NCI-H146 treated with DMSO at 0.1 percent for 48 hours (cell line): Measurements from ENCODE around the gene ZFP69.
"Not testable (repeated sequence)": the region's sequence is repeated elsewhere in the genome, so short reads cannot be mapped to it uniquely, and the experiment has no call there.

Experiments
- DNase-seq: peaks from one replicate; lab custom pipeline; 2025; ENCODE audit not compliant: unreplicated experiment; lab: John Stamatoyannopoulos, UW

ZFP69 gene

DNA sequence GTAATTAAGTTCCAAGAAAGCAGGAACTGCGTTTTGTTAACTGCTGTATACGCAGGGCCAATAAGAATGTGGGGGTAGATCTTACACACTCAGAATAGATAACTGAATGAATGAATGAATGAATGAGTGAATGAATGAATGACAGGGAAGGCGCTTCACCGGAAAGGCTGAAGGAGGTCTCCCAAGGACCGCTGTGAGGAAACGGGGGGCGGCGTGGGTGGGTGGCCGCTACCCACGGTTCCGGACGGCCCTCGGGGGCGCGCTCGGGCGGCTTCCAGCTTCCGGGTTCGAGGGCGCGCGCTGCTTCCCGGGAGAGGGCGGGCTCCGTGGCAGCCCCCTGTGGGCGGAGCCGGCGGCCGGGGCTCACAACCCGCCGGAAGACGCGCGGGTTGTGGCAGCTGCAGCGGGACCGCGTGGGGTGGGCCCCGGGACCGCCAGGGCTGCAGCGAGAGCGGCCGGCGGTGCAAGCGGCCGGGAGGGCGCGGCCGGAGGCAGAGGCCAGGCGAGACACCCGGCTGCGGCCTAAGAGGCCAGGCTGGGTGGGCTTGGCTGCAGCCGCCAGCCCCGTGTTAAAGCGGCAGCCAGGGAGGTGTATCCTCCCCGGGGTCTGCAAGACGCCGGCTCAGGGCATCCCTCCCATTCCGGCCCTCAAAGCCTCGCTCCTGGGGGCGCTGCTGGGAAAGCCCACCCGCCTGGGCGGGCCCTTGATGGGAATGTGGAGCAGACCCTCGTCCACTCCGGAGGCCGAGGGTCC lies at the start of gene ZFP69:
Gene ZFP69, plus strand, starts transcription at position 367 of the 754 bp plus-strand sequence. CDS start 2,072 bp downstream, outside the sequence.
- peak; percentile 25 for DNase-seq

DNA sequence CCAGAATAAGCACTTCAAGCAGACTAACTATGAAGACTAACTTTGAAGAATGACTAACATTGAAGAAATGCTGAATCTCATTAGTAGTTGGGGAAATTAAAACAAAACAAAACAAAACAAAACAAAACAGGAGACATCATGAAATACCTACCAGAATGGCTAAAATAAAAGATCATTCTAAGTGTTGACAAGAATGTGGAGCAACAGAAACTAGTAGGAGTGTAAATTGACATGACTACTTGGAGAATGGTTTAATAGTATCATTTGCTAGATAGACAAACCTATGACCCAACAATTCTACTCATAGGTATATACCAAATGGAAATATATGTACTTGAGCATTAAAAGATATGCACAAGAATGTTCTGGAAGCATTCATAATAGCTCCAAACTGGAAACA lies 45.7 kb upstream of the ZFP69 start:
- DNase-seq: no peak

DNA sequence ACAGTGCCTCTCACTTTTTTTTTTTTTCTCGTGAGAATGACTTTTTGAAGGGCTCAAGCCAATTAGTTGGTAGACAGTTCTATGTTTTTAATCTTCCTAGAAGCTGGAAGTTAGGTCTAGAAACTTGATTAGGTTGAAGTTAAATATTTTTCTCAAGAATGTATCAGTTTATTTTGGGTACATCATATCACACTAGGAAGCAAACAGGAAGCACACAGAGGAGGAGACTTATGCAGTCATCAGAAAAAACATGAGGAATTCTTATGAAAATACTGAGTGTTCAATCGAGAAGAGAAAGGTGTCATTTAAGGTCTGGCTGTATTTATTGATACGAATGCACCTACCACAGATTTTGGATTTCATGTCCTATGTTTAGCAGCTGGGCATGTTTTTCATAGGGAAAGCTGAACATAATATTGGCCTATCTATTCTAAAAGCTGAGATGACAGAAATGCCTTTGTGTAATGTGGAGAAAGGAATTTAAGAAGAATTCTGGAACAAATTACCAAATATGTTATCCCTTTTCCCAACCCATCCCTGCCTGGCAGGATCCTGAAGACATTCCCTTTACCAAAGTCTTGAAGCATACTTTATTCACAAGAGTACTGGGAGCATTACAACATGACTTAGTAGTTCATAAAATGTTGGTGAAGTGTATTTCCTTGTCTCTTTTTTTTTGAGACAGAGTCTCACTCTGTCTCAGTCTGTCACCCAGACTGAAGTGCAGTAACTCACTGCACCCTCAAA lies 44.3 kb upstream of the ZFP69 start:
- no peak for DNase-seq

DNA sequence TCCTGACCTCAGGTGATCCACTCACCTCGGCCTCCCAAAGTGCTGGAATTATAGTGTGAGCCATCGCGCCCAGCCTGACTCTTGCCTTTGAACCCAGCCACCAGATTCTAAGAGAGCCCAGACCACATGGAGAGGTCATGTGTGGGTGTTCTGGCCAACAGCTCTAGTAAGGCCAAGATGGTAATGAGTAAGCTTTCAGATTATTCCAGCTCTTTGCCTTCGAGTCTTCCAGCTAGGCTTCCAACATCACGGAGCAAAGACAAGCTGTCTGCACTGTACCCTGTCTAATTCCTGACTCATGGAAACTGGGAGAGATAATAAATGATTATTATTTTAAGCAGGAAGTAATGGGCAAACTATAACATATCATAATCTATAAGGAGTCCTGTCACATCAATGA lies 41.6 kb upstream of the ZFP69 start:
- DNase-seq: no peak

DNA sequence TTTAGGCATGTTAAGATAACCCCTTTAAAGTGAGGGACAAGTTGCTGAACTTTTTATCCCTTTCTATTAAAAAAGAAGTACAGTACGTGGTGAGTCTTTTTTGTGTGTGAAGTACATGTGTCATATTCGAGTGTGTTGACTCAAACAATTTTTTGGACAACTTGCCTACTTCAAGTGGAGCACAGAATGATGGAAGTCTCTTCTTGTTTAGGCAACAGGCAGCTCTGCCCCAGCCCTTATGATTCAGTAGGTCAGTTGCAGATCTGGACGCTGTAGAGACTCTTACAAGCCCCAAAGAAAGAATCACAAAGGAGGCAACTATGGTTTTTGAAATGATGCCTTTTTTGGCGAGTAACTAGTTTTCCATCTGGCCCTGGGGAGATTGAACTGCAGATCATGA lies 41.2 kb upstream of the ZFP69 start:
- DNase-seq: no peak

DNA sequence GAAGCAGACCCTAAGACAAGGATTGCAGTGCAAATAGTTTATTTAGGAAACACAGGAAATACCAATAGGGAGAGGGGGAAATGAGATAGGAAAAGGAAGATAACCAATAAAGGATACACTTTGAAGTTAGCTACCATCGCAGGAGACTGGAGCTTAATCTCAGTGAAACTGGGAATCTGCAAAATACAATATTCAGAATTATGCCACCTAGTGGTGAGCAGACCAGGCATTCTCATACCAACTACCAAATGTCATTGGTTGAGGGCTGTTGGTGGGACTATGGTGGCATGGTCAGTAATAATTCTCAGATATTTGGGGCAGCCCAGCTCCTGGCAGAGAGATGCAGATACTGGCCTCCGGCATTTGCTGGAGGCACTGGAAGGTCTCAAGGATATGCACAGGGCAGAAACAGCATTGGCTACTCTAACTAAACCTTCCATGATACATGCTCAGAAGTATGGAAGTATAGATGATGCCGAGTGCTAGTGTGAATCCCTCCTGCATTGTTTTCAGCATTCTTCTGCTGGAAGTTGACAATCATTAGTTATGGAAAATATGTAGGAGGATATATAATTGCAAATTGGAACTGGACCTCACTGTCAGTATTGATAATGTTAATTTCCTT lies 38.6 kb upstream of the ZFP69 start:
- no peak for DNase-seq

DNA sequence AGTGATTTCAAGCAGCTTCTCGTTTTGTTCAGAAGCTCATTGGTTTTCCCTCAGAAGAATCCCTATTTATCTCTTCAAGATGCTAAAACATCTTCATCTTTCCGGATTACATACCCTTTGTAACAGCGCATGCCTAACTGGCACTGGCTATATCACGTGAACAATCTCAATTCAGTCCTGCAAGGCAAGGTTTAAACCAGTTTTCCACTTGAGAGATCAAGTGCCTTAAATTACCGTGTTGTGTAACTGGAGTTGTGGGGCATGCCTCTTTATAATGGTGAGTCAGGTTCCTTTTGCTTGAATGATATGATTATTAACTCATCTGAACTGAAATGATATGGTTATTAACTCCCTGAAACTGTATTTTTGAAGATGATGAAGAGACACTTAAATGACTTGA lies 37.8 kb upstream of the ZFP69 start:
- no peak for DNase-seq

DNA sequence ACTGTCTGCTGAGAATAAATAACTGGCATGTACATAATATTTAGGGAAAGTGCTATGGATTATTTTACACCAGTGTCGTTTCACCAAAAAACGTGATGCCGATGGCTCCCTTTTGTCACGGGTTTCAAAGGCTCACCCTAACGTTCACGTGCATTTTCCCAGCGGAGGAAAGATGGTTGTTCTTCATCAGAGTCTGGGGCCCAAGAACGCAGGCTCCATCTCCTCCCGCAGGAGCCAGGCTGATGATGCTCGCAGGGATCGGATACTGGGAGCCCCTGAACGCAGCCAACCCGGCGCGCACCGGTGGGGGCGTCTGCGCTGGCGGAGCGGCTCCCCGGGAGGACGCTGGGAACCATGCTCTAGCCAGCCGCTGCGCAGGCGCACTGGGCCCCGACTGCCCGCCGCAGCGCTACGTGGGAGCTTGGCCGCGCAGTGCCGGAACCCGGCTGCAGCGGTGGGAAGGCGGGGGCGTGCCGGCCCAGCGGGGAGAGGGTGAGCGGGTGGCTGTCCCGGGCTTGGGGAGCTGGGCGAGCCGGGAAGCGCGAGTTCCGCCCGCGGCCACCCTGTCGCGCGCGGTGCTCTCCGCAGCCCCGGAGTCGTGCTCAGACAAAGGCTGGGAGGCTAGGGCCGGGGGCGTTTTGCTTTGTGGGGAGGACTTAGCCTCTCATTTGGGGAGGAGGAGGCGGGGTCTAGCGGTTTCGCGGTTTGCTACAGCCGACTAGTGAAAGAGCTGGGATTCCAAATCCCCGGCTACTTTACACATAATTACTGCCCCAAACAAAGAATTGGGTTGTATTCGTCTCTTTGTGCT lies 27.2 kb upstream of the ZFP69 start, which contains the start of gene ZFP69B:
Gene ZFP69B, plus strand, starts transcription at position 793 of the 811 bp plus-strand sequence. CDS start 486 bp downstream, outside the sequence.
- DNase-seq: peak; percentile 68

DNA sequence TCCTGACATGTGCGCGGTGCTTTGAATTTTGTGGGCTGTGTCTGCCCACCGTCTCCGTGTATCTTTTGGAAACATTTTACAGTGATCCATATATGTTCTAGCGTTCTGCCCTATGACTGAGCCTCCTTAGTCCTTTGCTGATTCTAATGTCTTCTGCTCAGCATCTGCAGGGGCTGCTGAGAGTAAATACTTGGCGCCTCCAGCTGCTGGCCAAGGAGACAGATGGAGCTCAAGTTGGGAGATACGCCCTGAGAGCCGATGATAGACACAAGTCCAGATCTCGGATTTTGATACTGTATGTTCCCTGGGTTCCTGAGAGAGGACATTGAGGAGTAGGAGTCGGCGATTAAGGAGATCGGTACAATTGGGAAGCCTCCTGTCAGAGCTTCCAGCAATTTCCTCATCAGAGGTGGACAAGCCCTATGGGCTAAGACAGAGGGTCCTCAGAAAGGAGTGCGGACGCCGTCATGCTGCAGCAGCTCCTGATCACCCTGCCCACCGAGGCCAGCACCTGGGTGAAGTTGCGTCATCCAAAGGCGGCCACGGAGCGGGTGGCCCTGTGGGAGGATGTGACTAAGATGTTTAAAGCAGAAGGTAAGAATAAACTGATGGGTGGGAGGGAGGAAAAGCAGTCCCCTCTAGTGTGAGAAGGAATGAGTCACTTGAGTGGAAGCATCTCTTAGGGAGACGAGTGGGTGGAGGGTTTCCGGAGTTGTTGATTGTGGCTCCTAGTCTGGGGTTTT lies 26.4 kb upstream of the ZFP69 start:
- DNase-seq: peak; percentile 24

DNA sequence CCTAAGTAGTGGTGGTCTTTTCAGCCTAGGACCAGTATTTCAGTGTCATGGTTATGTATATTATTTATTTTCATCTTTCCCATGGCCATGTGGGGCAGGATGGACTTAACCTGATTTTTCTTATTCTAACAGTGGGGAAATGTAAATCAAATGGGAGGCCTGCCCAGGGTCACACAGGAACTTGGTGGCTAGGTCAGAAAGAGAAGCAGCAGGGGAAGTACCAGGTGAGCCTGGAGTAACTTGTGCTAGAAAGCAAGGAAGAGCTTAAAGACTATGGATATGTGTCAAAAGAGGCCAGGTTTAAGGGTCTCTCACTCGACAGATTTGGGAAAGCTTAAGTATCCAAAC lies 25.9 kb upstream of the ZFP69 start:
- DNase-seq: no peak

DNA sequence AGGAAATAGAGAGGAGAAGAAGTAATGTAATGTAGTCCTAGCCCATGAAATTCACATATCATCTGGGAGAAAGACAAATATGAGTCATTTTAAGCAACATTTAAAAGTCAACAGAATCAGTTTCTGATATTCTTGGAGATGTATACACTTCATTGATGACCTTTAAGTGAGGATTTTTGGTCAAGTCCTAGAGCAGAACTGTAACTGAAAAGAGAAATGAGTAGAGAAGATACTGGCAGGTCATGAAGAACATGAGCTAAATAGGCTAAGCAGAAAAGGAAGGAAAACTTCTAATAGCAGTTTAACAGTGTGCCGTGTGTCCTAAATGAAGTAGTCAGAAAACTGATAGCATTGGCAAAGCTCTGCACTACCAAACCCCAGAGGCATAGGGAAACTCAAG lies 22.2 kb upstream of the ZFP69 start:
- no peak for DNase-seq

DNA sequence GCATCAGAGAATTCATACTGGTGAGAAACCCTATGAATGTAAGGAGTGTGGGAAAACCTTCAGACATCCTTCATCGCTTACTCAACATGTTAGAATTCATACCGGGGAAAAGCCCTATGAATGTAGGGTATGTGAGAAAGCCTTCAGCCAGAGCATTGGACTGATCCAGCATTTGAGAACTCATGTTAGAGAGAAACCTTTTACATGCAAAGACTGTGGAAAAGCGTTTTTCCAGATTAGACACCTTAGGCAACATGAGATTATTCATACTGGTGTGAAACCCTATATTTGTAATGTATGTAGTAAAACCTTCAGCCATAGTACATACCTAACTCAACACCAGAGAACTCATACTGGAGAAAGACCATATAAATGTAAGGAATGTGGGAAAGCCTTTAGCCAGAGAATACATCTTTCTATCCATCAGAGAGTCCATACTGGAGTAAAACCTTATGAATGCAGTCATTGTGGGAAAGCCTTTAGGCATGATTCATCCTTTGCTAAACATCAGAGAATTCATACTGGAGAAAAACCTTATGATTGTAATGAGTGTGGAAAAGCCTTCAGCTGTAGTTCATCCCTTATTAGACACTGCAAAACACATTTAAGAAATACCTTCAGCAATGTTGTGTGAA lies 14.0 kb upstream of the ZFP69 start:
- DNase-seq: no peak

DNA sequence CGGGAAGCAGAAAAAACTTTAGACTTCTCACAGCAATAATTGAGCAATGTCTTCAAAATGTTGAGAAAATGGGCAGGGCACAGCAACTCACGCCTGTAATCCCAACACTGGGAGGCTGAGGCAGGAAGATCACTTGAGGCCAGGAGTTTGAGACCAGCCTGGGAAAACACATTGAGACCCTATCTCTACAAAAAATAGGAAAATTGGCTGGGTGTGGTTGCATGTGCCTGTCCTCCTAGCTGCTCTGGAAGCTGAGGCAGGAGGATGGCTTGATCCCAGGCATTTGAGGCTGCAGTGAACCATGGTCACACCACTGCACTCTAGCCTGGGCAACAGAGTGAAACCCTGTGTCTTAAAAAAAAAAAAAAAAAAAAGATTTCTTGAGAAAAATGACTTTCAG lies 7.8 kb upstream of the ZFP69 start:
- DNase-seq: no peak

DNA sequence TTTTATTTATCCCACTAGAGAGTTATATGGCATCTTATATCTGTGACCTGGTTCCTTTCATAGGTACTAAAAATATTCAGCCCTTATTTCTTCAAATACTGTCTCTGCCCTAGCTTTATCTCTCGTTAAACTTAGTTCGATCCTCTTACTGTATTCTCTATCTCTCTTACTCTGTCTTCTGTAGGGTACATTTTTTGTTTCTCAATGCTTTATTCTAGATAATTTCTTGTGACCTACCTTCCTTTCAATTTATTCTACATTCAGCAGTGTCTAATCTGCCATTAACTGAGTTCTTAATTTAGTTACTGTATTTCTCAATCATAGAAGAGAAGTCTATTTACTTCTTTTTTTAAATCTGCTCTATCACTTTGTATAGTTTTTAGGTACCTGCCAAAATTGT lies 1.8 kb upstream of the ZFP69 start:
- no peak for DNase-seq

DNA sequence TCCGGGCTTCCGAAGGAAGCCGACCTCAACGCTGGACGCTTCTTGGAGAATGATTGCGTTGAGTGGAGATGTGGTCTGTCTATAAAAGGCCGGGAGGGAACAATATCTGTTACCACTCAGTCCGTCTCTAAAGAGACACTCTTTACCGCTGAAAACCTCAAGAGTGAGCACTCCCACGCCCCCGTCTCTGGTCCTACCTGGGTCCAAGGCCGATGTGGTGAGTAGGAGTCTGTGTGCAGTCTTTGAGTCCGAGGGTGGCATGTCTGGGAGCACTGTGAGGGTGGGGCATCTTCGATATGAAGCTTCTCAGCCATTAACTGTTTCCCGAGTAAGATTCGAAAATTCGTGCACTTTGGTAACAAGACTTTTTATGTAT lies 576 bp downstream of the ZFP69 start:
- peak; percentile 15 for DNase-seq

DNA sequence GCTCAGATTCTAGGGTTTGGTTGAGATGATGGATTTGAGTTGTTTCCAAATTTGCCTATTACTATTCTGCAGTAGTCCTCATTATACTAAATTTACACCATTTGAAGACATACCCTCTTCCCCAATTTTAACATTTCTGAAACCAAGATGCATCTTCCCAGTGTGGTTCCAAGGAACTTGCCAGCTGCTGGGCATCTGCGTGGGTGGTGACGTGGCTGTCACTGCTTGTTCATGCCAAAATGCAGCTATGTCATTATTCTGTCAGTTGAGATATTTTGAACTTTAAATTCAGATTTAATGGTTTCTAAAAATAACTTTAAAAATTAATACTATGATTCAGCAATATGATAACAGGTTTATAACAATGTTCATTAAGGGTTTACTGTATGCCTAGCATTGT lies 1.2 kb downstream of the ZFP69 start:
- DNase-seq: no peak

DNA sequence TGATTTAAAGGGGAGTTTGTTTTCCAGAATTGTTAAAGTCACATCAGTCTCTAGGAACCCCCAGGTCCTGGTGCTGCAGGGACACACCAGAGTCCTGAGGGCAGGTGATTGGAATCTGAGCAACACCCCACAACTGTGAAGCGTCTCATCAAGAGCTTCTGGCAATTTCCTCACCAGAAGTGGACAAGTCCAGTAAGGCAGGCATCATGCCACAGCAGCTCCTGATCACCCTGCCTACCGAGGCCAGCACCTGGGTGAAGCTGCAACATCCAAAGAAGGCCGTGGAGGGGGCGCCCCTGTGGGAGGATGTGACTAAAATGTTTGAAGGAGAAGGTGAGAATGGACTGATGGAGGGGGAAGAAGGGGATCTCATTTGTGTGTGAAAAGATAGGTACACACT lies 2.1 kb downstream of the ZFP69 start:
- no peak for DNase-seq

DNA sequence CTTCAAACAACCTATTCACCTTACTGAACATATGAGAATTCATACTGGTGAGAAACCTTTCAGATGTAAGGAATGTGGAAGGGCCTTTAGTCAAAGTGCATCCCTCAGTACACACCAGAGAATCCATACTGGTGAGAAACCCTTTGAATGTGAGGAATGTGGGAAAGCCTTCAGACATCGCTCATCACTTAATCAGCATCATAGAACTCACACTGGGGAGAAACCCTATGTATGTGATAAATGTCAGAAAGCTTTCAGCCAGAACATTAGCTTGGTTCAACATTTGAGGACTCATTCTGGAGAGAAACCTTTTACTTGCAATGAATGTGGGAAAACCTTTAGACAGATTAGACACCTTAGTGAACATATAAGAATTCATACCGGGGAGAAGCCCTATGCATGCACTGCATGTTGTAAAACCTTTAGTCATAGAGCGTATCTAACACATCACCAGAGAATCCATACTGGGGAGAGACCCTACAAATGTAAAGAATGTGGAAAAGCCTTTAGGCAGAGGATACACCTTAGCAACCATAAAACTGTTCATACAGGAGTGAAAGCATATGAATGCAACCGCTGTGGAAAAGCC lies 18.3 kb downstream of the ZFP69 start:
- no peak for DNase-seq

DNA sequence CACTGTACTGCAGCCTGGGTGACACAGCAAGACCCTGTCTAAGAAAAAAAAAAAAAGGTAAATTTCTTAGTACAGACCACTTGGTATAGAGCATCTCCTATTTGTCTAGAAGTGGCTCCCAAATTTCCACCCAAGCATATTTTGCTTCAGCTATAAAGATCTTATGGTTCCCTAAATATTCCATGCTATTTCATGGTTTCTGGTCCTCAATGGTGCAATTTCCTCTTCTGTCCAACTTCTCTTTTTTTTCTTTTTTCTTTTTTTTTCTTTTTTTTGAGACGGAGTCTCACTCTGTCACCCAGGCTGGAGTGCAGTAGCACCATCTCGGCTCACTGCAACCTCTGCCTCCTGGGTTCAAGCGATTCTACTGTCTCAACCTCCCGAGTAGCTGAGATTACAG lies 25.6 kb downstream of the ZFP69 start:
- not testable (repeated sequence) for DNase-seq

DNA sequence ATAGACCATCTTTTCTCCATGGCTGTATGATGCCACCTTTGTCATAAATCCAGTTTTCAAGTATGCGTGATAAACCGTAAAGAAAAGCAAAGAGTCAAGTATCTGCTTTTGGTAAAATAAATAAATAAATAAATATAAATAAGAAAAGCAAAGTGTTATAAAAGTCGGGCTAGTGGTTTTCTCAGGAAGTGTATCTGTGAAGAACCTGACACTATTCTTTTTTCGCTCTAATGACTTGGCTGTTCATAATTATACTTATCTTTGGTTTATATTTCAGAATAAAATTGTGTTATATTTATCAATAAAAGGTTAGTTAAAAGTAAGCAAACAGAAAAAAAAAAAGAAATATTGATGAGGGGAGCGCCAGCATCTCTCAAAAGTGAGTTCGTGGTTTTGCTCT lies 30.9 kb downstream of the ZFP69 start:
- no peak for DNase-seq
